GM10248 (cell line): ENCODE measurements around the gene CYP2J2.
"Not testable (repeated sequence)": the region's sequence is repeated elsewhere in the genome, so short reads cannot be mapped to it uniquely, and the experiment has no call there.

Experiments used
- CTCF ChIA-PET: fragments of 300-600 bp; sonication (Branson Sonifier 250); formaldehyde crosslinking; extraction: SDS; loops from one replicate; lab custom pipeline; 2021; ENCODE audit warnings: antibody characterized with exemption; lab: Yijun Ruan, JAX
- POLR2A ChIA-PET: fragments of 350-650 bp; sonication (Branson Sonifier 250); formaldehyde crosslinking; extraction: SDS; loops from one replicate; lab custom pipeline; 2020; ENCODE audit warnings: antibody characterized with exemption; lab: Yijun Ruan, JAX
- DNase-seq: peaks from one replicate; pipeline ENCODE4 v3.0.0; 2012; ENCODE audit errors: extremely low spot score
- TF ChIP-seq, protein P1 (sequence below): IDR thresholded peaks from 2 replicates; pipeline ENCODE4 v1.5.1; 2012; ENCODE audit warnings: mild to moderate bottlenecking, low read depth; ENCODE audit errors: extremely low read depth, missing control alignments, control extremely low read depth

CYP2J2 gene

DNA sequence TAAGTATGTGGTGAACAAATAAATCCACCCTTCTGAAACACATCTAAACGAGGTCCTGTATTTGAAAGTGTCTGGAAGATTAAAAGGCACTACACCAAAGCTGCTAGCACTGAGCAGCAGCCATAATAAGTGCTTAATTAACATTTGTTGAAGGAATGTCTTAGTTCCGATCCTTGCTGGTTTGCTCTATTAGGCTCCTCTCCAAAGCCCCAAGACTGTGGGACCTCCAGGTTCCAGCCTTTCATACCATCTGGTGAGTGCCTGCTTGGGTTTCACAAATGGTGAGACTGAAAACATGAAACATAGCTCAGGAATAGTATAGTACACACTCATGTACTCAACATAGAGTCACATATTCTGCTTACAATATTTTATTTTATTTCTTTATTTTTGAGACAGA, 640 bp upstream of the CYP2J2 start:
- TF ChIP-seq, protein P1, sequence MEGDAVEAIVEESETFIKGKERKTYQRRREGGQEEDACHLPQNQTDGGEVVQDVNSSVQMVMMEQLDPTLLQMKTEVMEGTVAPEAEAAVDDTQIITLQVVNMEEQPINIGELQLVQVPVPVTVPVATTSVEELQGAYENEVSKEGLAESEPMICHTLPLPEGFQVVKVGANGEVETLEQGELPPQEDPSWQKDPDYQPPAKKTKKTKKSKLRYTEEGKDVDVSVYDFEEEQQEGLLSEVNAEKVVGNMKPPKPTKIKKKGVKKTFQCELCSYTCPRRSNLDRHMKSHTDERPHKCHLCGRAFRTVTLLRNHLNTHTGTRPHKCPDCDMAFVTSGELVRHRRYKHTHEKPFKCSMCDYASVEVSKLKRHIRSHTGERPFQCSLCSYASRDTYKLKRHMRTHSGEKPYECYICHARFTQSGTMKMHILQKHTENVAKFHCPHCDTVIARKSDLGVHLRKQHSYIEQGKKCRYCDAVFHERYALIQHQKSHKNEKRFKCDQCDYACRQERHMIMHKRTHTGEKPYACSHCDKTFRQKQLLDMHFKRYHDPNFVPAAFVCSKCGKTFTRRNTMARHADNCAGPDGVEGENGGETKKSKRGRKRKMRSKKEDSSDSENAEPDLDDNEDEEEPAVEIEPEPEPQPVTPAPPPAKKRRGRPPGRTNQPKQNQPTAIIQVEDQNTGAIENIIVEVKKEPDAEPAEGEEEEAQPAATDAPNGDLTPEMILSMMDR, result no peak
- DNase-seq, result no peak
- ChIA-PET POLR2A (no interaction called here), CTCF (interaction anchor here (1.7 to 2.3 kb wide), 2 partner anchors 14 to 20 kb away, joined by 5 to 8 read pairs; no protein-coding TSS in a partner anchor)

DNA sequence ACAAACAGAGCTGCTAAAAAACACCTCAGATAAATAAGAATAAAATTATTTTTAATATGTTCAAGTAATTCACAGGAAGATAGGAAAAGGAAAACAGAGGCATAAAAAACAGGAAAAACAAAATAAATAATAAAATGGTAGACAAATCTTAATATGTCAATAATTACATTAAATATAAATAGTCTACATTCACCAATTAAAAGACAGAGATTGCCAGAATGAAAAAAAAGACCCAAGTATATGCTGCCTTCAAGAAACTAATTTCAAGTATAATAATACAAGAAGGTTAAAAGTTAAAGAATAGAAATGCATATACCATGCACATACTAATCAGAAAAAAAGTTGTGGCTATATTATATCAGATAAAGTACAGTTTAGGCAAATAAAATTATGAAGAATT, 1.9 kb downstream of the CYP2J2 start:
- TF ChIP-seq, protein P1, result no peak
- DNase-seq, result no peak
- POLR2A ChIA-PET, result no interaction called here
- CTCF ChIA-PET, result no interaction called here

DNA sequence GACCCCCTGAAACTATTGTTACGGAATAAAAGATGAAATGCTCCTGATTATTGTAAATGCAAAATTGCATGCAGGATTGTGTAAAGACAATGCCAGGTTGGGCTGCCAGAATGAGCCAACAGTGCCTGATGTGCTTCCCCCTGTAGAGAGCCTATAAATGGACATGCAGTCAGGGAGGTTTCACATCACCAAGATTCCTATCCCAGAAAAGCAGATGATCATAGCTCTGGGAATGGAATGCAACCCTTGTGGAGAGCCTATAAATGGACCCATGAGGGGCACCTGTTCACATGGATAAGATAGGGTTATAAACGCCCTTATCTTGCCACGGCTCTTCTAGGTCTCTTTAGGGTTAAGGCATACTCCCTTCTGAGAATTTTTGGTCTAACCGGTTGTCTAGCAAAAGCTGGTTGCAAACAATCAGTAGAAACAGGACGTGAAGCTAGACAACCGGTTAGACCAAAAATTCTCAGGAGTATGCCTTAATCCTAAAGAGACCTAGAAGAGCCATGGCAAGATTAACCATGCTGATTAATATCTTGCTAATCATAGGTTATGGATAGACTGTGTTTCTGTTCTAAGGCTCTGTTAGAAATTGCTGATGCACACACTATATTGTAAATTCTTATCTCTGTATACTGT, 5.2 kb downstream of the CYP2J2 start:
- DNase-seq, CTCF ChIA-PET, POLR2A ChIA-PET: not testable (repeated sequence)

DNA sequence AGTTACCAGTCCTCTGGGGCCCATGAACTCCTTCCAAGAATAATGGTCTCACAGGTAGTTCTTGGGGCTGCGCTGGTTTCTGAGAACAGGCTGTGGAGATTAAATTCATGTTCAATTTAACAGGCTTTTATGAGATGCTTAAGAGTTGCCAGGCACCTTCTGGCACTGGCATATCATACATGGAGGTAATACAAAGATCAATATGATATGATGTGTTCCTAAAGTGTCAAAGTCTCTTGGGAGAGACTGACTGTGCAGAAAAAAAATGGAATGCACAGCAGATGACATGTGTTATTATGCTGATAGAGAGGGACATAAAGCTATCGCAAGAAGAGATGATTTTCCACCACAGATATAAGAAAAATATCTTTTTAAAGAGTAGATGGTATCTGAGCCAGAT, 6.8 kb downstream of the CYP2J2 start:
- DNase-seq, result no peak
- CTCF ChIA-PET, result interaction anchor here (1.1 to 1.4 kb wide), 2 partner anchors 17 to 28 kb away, joined by 3 to 4 read pairs; no protein-coding TSS in a partner anchor
- TF ChIP-seq, protein P1, result no peak
- POLR2A ChIA-PET, result no interaction called here

DNA sequence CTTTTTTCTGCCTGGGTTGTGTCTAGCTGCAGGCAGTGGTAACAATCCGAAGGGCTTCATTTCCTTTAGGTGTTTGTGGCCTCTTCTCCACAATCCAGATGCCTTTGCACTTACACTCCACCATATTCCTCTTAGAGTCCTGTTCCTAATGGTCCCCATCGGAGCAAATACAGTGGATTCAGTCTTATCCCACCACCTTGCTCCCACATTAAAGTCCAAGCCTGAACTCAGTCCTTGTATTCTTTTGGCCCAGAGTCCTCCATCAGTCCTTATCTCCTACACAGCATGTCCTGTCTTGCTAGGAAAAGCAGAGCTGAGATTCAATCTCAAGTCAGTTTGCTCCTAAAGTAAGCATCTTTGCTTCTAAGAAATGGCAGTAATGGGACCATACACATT, 8.8 kb downstream of the CYP2J2 start:
- CTCF ChIA-PET, result no interaction called here
- POLR2A ChIA-PET, result no interaction called here
- no peak for DNase-seq
- TF ChIP-seq, protein P1, result no peak

DNA sequence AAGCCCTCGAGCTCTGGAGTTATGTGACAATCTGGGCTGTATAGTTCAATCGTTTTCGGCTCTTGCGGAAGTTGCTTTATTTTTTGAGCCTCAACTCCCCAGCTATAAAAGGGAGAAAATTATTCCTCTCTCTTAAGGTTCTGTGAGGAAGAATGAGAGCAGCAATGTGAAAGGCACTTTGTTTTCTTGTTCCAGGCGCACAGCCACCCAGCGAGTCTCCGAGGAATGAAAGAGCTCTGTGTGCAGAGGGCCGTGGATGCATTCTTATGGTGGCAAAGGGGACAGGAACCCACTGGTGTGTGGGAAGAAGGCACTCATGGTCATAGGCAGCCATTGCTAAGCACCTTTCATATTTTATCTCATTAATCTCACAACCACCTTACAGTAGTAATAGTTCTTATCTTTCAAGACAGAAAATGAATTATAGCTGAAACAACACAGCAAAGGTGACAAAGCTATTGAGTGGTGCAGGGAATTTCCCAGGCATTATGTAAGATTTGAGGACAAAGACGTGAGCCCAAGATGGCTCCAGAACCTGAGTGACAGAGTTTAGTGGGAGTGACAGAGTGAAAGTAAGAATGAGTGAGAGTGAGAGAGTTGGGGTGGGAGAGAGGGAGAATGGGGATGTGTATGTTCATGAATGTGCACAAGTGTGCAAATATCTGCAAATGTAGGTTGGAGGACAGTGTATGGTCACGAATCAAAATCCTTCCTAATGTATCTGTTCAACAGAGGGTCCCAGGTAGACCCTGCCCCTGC, 9.4 kb downstream of the CYP2J2 start:
- ChIA-PET POLR2A (no interaction called here), CTCF (no interaction called here)
- DNase-seq, result no peak
- TF ChIP-seq, protein P1, result no peak

DNA sequence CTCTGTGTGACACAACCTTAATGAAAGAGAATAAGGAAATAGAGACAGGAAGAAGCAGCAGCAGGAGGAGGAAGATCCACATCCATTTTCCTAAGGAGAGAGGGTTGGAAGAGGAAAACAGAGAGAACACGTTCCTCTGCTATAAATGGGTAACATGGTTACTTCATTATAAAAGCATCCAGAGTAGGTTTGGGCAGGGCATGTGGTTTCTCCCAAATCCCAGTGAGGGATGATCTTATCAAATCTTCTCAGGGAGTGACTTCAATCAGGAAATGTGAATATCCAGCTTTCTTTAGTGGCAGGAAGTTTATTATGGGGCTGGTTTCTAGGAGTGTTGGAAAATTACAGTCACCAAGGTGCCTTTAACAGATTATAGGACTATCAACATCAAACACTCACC, 11.1 kb downstream of the CYP2J2 start:
- TF ChIP-seq, protein P1, result no peak
- DNase-seq, result no peak
- POLR2A ChIA-PET, result no interaction called here
- CTCF ChIA-PET, result no interaction called here

DNA sequence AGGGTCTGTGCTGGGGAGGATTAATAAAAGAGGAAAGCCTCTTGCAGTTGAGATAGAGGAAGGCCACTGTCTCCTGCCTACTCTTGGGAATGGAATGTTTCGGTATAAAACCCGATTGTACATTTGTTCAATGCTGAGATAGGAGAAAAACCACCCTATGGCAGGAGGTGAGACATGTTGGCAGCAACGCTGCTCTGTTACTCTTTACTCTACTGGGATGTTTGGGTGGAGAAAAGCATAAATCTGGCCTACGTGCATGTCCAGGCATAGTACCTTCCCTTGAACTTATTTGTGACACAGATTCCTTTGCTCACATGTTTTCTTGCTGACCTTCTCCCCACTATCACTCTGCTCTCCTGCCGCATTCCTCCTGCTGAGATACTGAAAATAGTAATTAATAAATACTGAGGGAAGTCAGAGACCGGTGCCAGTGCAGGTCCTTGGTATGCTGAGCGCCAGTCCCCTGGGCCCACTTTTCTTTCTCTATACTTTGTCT, 11.7 kb downstream of the CYP2J2 start:
- POLR2A ChIA-PET, DNase-seq, CTCF ChIA-PET: not testable (repeated sequence)
